GM19467 (cell line): ENCODE results near the gene ITPKC.

Source experiments
- ATAC-seq: cut with Tn5 transposase; IDR thresholded peaks from one replicate; pipeline ENCODE4 v1.9.1; 2021; ENCODE audit warnings: mild to moderate bottlenecking, moderate library complexity; ENCODE audit not compliant: unreplicated experiment

Gene ITPKC

GRCh38 chr19:40786060-40787037, 69.4 kb downstream of the ITPKC start:
- no peak for ATAC-seq
